8988T (cell line): ENCODE data around the gene PRR12.

Source experiments
- DNase-seq: peaks from one replicate; pipeline ENCODE4 v3.0.0; 2011

The PRR12 gene

DNA sequence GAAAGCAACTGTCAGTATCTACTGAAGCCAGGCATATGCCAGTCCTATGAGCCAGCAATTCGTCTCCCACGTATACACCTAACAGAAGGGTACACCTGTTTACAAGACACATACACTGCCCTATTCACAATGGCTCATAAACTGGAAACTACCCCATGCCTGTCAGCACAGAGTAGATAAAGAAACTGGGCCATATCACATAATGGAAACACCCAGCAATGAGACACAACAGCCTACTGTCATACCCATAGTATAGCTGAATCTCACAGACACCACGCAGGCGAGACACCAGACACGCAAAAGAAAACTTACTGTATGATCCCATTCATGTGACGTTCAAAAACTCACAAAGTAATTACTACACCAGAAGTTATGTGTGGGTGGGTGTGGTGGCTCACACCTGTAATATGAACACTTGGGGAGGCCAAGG, 26.4 kb upstream of the PRR12 start:
- DNase-seq, result no peak

GRCh38 chr19:49565261-49565660, 25.7 kb upstream of the PRR12 start:
- no peak for DNase-seq

DNA sequence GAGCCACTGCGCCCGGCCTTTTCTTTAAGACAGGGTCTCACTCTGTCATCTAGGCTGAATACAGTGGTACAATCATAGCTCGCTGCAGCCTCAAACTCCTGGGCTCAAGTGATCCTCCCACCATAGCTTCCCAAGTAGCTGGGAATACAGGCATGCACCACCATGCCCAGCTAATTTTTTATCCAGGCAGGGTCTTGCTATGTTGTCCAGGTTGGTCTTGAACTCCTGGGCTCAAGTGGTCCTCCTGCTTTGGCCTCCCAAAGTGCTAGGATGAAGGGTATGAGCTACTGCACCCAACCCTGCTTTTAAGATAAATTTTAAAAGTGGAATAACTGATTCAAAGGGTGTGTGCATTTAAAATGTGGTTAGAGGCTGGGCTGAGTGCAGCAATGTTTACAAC, 24.7 kb upstream of the PRR12 start:
- DNase-seq, result no peak

- no peak for DNase-seq
These were observed 23.0 kb upstream of the PRR12 start for GRCh38 chr19:49567861-49568441.

DNA sequence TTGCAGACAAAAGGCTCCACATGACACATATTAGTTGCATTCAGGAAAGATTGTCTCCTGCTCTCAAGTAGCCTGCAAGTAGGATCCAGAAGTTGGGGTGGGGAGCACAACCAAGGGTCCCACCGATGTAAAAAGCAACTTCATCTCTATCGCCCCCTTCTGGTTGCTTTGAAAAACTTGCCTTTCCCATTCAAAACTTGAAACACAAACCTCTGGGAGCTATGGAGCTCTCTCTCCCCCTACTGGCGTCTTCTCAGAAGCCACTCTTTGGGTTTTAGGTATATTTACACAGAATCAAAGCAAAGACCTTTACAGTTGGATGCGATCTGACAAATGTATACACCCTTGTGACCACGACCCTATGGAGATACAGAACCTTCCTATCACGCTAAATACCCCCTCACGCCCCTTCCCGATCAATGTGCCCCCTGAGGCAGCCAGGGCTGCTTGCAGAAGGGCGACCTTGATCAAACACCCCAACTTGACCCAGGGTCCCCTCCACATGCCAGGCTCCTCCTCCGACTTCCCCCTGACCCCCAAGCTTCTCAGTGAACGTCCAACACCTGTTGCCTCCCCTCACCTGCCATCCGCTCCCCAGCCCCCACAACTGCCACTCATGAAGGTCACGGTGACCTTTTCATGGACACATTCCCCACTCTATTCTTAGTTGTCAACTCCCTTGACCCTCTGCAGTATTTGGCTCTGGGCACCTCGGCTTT, 20.7 kb upstream of the PRR12 start:
- no peak for DNase-seq

DNA sequence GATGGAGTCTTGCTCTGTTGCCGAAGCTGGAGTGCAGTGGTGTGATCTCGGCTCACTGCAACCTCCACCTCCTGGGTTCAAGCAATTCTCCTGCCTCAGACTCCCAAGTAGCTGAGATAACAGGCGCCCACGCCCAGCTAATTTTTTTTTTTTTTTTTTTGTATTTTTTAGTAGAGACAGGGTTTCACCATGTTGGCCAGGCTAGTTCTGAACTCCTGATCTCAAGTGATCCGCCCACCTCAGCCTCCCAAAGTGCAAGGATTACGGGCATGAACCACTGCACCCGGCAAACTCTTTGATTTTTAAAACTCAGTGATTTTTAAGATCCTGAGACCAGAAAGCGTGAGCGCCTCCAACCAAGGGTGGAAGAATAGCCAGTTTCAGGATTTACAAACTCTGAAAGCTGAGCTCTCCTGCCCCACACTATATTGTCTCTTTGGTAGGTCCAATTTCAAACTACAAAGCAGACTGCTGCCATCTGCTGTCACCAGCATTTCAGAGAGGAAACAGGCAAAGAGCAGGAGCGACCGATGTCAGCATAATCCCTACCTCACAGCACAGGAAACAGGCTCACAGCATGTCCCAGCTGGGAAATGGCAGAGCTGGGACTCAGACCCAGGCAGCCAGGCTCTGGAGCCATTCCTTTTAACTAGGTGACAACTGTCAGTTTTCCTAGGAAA, 19.8 kb upstream of the PRR12 start:
- no peak for DNase-seq

GRCh38 chr19:49573009-49573408, 18.0 kb upstream of the PRR12 start:
- no peak for DNase-seq

- no peak for DNase-seq
These were observed 17.6 kb upstream of the PRR12 start for GRCh38 chr19:49573425-49573824.

- no peak for DNase-seq
These were observed 16.7 kb upstream of the PRR12 start for GRCh38 chr19:49574206-49574755.

- no peak for DNase-seq
These were observed 11.8 kb upstream of the PRR12 start for GRCh38 chr19:49579193-49579592.

DNA sequence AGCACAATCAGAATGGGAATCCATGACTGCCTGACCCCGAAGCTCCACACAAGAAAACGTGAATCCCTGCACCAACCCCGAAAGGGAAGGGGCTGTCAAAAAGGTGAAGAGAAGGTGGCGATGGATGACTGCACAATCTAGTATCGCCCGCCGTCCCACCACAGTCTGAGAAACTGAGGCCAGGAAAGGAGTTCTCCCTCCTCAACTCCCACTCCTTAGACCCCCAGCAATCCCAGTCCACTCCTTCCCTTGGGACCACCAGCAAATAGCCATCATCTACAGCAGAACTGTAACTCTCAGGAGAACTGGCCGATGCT, 11.1 kb upstream of the PRR12 start:
- DNase-seq, result no peak

GRCh38 chr19:49580264-49581006, 10.5 kb upstream of the PRR12 start, which contains the start of gene NOSIP:
Gene NOSIP, minus strand, starts transcription at chr19:49580556. Its CDS starts 19,865 bp downstream, at chr19:49560691.
- peak; percentile 44 for DNase-seq

DNA sequence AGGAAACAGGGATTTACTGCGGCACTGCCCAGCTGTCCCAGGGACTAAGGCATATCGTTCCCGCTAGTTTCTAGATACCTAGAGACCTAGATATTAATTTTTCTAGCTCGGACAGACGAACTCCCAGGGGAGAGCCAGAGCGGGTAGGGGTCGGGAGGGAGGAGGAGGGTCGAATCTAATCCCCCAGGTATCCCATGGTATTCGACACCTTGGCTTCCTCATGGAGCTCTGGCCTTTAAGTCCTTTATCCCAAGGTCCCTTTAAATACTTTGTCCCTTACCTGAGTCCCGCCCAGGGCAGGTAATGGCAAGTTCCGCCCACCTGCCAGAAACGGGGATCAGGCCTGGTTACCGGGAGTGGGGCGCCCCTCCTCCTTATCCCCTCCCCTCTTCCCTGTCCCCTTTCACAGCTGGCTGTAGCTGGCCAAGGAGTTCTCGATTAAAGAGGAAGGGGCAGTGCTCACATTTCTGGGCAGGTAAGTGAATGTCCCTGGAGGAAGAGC, 9.9 kb upstream of the PRR12 start, which contains the start of gene PRRG2:
Gene PRRG2, plus strand, starts transcription at position 310 of the 502 bp plus-strand sequence. CDS start 1,904 bp downstream, outside the sequence.
- DNase-seq, result no peak

GRCh38 chr19:49583239-49583638, 7.7 kb upstream of the PRR12 start:
- no peak for DNase-seq

- DNase-seq, result no peak
These were observed 6.0 kb upstream of the PRR12 start for GRCh38 chr19:49585023-49585422.

GRCh38 chr19:49587227-49587626, 3.8 kb upstream of the PRR12 start:
- DNase-seq, result no peak

DNA sequence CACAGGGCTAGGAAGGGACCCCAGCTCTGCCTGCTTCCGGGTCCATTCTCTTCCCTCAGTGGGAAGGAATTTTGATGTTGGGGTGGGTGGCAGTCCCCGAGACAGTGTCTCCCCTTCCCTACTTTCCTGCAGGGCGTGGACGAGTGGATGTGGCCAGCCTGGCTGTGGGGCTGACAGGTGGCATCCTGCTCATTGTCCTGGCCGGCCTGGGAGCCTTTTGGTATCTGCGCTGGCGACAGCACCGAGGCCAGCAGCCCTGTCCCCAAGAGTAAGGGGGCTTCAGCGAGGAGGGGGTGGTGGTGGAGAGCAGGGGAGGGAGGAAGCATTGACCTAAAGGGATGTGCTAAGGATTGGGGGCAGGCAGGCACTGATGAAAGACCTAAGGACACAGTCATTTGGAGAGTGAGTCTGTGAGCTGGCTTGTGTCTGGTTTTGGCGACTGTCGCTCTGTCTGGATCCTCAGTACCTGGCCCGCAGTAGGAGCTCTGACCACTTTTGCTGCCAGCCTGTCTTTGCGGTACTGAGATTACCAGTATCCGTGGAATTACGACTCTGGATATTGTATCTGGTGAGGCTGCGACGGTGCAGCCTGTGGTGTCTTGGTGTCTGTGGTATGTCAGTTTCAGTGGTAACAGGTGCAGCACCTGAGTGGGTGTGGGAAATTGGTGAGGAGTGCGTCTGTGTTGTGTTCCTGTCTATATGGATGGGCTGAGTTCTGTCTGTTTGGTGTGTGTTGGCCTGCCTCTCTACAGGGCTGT, 2.4 kb upstream of the PRR12 start:
- no peak for DNase-seq

GRCh38 chr19:49589502-49589905, 1.5 kb upstream of the PRR12 start:
- DNase-seq, result no peak

- peak; percentile 80 for DNase-seq
These were observed 661 bp upstream of the PRR12 start for GRCh38 chr19:49590071-49590970.

GRCh38 chr19:49591731-49592485, 926 bp downstream of the PRR12 start:
- peak; percentile 26 for DNase-seq
